ENCODE measurements around the gene GIPR.
"Not testable (repeated sequence)": the region's sequence is repeated elsewhere in the genome, so short reads cannot be mapped to it uniquely, and the experiment has no call there.

GIPR gene, protein sequence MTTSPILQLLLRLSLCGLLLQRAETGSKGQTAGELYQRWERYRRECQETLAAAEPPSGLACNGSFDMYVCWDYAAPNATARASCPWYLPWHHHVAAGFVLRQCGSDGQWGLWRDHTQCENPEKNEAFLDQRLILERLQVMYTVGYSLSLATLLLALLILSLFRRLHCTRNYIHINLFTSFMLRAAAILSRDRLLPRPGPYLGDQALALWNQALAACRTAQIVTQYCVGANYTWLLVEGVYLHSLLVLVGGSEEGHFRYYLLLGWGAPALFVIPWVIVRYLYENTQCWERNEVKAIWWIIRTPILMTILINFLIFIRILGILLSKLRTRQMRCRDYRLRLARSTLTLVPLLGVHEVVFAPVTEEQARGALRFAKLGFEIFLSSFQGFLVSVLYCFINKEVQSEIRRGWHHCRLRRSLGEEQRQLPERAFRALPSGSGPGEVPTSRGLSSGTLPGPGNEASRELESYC

DNA sequence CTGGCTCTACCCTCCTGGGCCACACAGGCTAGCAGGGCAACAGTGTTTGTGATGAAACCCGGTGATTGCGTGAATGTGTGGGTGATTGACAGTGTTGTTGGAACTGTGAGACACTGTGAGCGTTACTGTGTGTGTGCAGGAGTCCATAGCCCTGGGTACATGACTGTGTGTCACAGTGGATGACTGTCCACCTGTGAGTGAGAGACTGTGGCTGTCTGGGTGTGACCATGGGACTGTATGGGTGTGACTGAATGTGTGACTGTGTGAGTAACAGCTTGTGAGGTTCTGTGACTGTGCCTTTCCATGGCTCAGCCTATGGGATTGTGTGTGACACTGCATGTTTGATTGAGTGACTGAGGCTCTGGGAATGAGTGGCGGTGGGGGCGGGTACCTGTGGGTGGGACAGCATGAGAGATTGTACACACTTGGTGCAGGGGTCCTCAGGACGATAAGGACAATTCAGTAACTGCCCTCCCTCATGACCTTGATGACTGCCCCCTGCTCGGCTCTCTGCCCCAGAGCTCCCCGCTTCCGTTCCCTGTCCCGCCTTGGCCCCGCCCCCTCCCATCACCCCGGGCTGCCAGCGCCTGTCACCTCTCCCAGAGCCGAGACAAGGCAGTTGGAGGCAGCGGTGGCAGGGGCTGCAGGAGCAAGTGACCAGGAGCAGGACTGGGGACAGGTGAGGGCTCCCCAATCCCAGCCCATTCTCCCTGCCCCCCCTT lies at the start of gene GIPR:
Gene GIPR (plus strand): TSS at position 602 of the 722 bp plus-strand sequence. CDS start 1,300 bp downstream, outside the sequence.
- H3K27ac ChIP-seq = peak within 1 kb of the TSS in 12 of 21 experiments; percentile 1 to 75 (median 37)

DNA sequence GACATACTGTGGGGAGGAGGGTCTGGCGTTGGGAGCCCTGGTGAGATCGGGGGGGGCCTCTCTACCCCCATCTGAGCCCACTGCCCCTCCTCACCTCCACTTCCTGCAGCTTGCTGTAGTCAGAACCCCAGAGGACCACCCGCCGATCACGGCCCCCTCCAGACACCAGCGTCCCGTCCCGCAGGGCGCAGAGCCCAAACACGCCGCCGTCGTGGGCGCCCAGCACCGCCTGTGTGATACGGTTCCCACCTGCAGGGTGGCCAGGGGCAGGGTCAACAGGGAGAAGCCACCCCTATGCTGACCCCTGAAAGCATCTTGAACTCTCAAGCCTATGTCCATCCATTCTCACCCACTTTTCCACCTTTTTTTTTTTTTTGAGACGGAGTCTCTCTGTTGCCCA lies 46.6 kb upstream of the GIPR start:
- Histone ChIP-seq H3K27ac (no peak overlapping the region), H3K4me3 (no peak overlapping the region)

More for the DNA sequence above, at the start of gene GIPR:
- peak within 1 kb of the TSS; percentile 4 to 35 (median 26) for H3K4me3 ChIP-seq

DNA sequence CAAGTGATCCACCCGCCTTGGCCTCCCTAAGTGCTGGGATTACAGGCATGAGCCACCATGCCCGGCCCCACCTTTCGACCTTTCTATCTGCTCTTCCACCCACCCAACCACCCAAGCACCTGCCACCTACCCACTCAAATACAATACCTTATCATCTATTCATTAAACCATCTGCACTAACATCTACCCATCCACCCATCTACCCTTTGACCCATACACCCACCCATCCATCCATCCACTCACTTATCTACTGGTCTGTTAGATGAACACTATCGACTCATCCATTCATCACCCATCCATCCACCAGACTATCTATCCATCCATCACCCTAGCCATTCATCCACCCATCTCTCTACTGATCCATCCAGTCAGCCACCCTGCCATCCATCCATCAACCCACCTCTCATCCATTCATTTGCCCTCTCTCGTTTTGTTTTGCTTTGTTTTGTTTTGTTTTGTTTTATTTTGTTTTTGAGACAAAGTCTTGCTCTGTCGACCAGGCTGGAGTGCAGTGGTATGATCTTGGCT lies 46.0 kb upstream of the GIPR start:
- no peak overlapping the region for H3K27ac ChIP-seq
- no peak overlapping the region for H3K4me3 ChIP-seq

DNA sequence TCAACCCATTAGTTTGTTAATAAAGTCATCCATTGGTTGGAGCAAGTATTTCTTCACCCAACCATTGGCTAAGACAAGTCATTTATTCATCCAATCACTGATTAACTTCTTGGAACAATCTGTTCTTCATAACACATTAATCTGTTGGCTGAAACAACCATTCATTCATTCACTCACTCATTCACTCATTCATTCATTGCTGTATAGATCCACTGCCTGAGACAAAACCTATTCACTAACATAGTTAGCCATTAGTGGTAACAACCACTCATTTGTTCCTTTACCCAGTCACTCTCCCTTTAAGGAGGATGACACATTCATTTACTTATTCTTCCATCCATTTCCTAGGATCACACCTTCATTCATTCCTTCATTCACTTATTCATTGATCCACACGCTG lies 44.0 kb upstream of the GIPR start:
- H3K27ac ChIP-seq = no peak overlapping the region
- H3K4me3 ChIP-seq = no peak overlapping the region

DNA sequence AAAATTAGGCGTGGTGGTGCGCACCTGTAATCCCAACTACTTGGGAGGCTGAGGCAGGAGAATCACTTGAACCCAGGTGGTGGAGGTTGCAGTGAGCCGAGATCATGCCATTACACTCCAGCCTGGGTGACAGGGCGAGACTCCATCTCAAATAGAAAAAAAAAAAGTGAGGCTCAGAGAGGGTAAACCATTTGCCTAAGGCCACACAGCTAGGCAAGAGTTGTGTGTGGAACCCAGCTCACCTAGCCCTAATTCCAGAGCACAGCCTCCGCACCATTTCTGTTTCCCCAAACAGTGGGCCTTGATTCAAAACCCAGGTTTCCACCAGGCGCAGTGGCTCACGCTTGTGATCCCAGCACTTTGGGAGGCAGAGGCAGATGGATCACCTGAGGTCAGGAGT lies 39.8 kb upstream of the GIPR start:
- H3K27ac ChIP-seq, H3K4me3 ChIP-seq: not testable (repeated sequence)

DNA sequence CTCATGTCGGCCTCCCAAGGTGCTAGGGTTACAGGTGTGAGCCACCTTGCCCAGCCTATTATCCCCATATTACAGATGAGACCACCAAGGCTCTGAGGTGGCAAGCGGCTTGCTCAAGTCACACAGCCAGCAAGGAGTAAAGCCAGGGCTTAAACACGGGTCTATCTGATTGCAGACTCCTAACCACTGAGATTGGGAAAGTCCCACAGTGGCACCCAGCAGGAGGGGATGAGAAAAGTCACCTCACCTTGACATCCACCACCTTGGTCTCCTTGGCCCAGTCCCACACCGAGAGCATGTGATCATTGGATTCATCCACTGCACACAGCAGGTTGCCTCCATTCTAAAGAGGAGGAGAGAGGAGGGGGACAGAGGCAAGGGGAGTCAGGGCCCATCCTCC lies 38.3 kb upstream of the GIPR start:
- peak overlapping the region in 3 of 21 experiments; percentile 1 to 54 (median 38) for H3K27ac ChIP-seq

DNA sequence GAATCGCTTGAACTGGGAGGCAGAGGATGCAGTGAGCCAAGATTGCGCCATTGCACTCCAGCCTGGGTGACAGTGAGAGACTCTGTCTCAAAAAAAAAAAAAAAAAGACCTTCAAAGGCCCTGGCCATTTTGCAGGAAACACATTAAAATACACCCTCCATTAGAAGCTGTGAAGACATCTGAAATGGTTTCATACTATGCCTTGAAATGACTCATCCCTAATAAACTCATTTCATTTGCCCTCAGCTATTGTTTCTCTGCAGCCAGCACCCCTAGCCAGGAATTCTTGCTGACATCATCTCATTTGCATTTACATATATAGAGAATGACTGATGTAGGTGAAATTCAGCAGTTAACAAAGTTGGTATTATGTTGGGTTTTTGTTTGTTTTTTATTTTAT lies 37.6 kb upstream of the GIPR start:
- Histone ChIP-seq H3K27ac (peak overlapping the region in 5 of 21 experiments; percentile 3 to 54 (median 38)), H3K4me3 (no peak overlapping the region)

More for the DNA sequence above, 38.3 kb upstream of the GIPR start:
- H3K4me3 ChIP-seq = no peak overlapping the region

DNA sequence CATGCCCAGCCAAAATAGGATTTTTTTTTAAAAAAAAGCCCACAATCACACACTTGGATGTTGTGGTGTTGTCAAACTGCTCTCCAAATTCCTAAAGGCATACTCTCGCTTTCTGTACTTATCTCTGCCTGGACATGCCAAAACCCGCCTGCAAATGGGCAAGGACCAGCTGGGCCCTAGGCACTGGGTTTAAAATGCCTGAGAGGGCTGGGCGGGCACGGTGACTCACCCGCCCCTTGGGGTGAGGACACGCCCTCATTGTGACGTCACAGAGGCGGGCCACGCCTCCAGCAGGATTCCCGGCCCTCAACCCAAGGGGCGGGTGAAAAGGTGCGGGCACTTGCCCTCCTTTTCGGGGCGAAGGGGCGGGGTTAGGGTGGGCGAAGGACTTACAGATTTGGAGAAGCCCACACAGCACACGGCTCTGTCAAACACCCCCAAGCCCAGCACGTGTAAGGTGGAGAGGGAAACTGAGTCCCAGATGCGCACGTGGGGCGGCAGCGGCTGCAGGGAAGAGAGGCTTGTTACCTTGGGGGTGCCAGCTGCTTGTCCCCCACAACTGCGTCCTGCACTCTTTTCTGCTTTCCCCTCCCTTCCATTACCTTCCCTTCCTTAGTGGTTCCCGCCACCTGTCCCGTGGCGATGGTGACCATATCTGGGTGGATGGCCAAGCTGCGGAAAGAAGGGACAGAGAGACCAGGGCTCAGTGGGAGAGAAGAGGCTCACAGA lies 35.4 kb upstream of the GIPR start:
- H3K27ac ChIP-seq = peak overlapping the region in 14 of 21 experiments; percentile 7 to 71 (median 28)
- no peak overlapping the region for H3K4me3 ChIP-seq

DNA sequence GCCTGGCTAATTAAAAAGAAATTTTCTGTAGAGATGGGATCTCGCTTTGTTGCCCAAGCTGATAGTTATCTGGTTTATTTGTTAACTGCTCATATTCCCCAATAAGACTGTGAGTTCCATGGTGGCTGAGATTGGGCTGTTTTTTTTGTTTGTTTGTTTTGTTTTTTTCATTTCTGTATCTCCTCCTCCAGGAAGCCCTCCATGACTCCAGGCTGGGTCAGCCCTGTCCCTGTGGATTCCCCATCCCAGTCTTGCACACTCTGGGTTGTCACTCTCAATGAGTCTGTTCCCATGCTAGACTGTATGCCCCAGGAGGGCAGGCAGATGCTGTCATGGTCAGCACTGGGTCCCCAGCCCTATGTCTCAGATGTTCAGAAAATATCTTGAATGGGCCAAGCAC lies 31.7 kb upstream of the GIPR start:
- Histone ChIP-seq H3K27ac (no peak overlapping the region), H3K4me3 (no peak overlapping the region)

DNA sequence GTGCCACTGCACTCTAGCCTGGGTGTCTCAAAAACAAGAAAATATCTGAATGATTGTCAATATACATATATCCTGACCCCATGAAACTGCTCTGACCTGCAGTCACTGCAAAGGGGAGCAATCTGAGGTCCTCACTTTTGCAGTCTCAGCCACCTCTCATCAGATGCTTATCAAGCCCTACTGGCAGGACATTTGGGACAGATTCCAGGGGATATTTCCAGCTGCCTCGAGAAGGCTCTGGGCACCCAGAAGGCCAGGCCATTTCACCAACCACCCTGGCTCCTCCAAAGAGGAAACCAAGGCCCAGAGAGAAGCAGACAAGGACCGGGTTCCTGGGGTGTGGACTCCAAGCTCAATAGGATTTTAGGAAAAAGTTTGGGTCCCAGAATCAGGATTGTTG lies 31.1 kb upstream of the GIPR start:
- H3K4me3 ChIP-seq = no peak overlapping the region
- no peak overlapping the region for H3K27ac ChIP-seq

DNA sequence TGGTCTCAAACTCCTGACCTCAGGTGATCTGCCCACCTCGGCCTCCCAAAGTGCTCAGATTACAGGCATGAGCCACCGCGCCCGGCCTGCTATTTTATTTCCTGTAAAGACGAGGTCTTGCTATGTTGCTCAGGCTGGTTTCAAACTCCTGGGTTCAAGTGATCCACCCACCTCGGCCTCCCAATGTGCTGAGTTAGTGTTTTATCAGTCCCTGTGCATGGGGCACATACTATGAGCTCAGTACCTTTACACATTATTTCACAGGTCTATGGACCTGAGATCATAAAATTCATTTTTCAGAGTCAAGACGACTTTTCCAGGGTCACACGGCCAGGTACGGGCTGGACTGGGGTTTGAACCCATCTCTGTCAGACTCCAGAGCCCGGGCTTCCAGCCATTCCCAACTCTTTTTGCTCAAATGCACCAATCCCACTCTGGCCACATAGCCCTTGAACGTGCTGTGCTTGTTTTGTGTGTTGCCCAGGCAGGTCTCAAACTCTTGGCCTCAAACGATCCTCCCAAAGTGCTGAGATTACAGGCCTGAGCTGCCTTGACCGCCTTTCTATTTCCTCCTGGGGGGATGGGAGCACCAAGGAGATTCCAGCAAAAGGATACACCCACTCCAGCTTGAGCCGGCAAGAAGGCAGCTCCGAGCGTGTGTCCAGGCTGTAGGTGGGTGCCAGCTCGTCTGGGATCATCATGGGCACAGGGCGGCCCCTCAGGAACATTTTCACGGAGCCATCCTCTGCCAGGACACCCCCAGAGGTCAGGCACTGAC lies 29.9 kb upstream of the GIPR start:
- H3K4me3 ChIP-seq = peak overlapping the region; percentile 46 to 72 (median 64)
- peak overlapping the region in 18 of 21 experiments; percentile 65 to 88 (median 82) for H3K27ac ChIP-seq

DNA sequence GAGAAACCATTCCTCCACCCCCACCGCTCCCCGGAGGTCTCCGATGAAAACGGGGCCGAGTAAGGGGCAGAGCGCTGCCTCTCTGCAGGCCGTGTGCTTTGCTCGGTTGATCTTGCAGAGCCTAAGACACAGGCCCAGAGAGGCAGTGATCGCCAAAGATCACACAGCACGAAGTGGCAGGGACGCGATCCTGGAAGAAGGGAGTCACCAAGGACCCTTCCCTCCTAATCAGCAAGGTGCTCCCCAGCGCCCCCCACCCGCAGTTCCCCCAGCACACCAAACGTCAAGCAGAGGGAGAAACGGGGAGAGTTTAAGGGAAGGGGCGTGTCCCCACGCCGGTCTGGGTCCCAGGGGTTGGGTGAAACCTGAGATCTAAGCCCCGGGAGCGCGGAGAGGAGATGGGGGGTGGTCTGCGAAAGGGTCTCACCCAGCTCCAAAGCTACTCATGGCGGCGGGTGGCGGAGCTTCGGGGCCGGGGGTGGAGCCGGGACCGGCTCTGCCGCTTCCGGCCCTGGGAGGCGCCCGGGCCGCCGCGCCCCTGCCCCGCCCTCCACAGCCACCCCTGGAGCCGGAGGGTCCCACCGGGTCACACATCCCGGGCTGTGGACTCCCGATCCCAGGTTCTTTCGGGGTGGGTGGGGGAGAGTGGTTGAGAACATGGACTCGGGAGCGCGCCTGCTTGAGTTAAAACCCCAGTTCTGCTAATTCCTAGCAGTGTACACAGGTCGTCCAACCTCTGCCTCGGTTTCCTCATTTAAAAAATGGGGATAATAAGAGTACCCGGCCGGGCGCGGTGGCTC lies 28.9 kb upstream of the GIPR start, which contains the start of gene EML2:
Gene EML2 (minus strand): TSS at position 468 of the 800 bp plus-strand sequence. CDS start 21 bp downstream, at position 447.
- Histone ChIP-seq H3K27ac (peak within 1 kb of the TSS in 20 of 21 experiments; percentile 62 to 88 (median 81)), H3K4me3 (peak within 1 kb of the TSS; percentile 46 to 72 (median 64))

DNA sequence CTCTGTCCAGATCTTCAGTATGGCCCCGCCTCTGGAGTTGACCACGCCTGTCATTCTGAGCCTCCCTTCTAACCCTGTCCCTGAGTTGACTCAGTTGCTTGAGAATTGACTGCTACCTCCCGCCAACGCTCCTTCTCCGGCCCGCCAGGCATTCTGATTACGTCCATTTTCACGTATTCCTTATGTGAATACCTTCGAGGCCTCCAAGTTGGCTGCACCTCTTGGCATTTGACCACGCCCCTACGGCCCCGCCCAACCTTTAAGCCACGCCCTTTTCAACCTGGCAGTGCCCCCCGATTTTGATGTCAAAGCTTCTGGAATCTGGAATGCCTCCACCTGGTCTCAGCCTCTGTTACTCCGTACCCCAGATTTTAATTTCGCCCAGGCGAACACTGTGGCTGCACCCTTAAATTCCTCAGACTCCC lies 27.2 kb upstream of the GIPR start:
- Histone ChIP-seq H3K4me3 (peak overlapping the region in 2 of 7 experiments; percentile 29 to 42), H3K27ac (peak overlapping the region in 11 of 21 experiments; percentile 34 to 90 (median 78))

DNA sequence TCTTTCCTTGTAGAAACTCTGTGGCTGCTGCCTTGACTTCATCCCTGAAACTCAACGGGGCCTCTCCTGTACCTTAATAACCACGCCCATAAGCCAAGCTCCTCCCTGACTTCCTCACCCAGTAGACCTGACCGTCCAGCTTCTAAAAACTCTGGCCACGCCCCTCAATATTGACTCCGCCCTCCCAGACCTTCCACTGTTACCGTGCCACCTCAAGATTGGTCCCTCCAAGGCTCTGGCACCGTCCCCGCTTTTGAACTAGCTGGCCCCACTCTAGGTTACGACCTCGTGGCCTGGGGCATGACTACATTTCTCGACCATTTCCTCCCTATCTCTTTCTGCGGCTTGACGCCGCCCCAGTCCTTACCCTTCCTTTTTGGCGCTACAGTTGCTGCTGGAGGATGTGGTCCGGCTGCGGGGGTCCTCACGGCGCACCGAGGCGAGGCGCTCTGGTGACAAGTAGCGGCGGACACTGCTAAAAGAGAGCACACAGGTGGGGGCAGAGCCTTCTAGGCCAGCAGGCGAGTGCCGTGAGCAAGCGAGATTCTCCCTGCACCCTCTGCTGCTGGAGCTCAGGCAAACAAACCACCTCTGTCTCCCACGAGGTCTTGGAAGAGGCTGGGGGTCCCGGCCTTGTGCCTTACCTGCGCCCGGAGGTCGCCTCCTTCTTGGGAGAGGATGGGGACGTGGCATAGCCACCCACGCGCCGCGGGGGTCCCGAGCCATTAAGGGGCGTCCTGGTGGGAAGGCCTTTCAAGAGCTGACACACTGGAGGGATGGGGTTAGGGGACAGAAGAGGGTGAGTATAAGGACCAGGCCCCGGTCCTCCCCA lies 26.5 kb upstream of the GIPR start:
- Histone ChIP-seq H3K27ac (peak overlapping the region in 20 of 21 experiments; percentile 54 to 90 (median 78)), H3K4me3 (peak overlapping the region; percentile 18 to 42 (median 27))

DNA sequence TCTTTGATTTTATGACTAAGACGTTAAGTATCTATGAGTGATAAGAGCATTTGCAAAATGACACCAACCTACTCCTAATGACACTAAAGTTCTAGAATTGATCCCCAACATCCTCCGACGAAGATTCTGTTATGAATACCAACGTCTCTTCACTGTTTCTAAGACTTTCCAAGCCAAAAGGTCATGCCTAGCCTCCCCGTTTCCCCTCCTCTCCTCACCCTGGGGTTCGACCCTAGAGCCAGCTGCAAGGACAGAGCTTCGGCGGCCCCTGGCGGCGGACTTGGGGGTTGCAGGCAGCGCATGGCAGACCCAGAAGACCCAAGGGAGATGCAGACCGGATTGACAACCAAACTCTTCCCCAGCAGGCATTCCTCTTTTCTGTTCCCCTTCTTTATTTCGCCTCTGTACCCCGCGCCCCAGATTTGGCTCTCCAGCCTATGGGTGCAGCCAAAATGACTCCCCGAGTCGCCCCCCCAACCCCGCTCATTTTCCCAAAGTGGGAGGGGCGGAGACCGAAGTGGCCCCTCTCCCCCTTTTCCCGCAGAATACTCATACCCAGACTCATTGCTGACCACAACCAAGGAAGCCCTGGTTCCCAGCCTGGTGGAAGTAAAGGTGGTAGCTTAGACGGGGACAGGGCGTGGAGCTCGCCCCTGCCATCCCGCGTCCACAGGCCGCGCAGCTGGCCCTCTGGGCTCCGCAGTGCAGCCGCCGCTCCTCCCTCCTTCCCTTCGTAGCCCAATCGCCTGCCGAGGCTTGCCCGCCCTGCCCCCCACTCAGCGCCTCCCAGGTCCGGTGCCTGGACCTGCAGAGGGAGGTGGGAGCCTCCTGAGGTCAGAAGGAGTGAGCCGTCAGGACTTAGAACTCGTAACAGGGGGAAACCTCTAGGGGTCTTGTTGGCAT lies 24.7 kb upstream of the GIPR start:
- H3K4me3 ChIP-seq = no peak overlapping the region

More for the DNA sequence above, 24.7 kb upstream of the GIPR start:
- H3K27ac ChIP-seq = peak overlapping the region in 6 of 21 experiments; percentile 62 to 90 (median 80)

All from skin epidermis (tissue), 12 donors.